COLO668 (cell line): ENCODE data around the gene PTPN14.

Experiments
- DNase-seq: peaks from one replicate; lab custom pipeline; 2025; ENCODE audit not compliant: unreplicated experiment; lab: John Stamatoyannopoulos, UW

The PTPN14 gene

DNA sequence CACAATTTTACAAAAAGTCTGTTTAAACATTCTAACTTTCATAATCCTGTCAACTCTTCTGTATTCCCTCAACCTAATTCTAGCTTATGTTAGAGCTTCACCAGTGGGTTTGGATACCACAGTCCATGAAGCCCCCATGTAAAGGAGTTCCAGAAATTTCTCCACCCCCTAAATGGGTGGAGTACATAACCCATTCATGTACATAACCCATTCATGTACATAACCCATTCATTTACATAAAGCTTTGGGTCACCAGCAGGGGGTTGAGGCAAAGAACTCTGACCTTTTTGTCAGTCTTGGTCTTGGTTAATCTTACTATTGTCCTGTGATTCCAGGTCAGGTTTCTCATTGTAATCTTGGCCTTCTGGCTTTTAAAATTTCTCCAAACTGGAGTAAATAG, 208.9 kb downstream of the PTPN14 start:
- no peak for DNase-seq

DNA sequence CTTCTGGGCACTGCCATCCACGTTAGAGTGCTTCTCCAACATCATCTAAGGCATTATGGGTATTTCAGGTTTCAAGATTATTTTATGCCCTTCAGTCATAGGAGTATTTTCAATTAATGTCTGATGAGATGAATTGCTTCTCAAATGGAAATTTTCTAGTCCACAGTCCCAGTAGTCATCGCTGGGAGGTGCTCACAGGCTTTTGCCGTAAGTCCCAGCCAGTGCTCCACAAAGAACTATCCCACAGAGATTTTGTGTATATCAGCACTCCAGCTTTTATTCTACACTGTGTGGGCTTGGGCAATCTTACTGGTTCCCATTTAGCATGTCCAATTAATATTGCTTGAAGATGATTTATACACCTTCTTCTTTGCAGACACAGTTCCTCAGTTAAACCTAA, 209.5 kb downstream of the PTPN14 start:
- no peak for DNase-seq

DNA sequence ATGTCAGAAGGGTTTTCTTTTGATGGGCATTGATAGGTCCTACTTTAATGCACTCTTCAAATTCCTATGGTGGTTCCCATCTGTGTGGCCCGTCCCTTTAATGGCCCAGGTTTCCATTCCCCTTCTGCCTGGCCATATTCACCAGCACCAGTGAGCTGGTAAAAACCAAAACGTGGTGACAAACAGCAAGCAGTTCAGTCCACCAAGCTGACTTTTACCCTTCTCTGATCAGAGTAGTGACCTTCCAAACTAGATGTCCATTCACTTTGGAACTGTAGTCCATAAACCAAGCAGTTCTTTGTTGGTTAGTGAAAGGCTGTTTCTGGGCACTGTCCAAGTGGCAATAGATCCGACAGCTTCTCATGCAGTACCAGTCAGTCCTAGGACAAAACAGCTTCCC, 209.9 kb downstream of the PTPN14 start:
- no peak for DNase-seq

DNA sequence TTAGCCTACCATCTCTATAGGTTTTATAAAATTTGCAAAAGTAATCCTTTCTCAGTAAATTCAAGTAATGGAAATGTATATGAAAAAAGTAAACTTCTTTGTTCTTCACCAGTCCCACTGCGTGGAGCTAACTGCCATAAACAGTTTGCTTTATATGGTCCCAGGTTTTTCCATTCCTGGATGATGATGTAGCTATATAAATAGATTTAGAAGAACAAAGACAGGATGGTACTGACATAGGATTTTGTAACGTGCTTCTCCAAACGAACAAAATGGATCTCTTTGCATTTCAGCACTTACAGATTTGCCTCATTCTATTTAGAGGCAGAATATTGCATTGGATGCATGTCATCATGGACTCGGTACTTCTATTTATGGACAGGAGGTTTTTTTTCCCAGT, 213.2 kb downstream of the PTPN14 start:
- DNase-seq, result no peak

DNA sequence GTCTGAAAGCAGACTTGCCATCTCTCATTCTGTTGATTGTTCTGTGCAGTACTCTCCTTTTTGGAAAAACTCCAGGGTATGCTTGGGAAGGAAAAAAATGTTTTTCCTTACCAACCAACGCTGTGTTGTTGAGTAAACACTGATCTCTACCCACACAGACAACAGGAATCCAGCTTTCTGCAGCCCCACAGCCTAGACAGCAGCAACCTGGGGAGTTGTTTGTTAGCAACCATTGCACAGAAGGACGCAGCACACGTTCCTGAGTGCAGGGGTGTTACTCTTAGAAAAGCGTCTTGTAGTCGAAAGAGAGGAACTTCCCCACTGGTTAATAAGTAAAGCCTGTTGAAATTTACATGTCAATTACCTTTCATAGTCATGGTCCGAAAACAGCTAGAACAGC, 213.9 kb downstream of the PTPN14 start:
- no peak for DNase-seq

DNA sequence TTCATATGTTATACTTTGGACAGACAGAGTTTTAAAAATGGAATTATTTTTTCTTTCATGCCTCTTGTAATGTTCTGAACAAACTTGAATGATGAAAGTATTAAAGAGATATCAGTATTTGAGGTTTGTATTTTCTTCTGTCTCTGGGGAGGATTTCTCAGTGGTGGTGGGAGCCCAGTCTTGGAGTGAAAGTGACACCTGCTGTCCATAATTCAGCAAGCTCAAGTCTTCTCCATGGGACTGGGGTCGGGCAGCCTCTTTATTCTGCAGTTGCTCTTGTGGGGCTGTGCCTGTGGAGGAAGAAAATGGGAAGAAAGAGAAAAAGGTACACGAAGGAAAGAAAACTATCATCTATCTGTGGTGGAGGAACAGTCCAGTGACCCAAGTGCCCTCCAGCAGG, 214.4 kb downstream of the PTPN14 start:
- no peak for DNase-seq

DNA sequence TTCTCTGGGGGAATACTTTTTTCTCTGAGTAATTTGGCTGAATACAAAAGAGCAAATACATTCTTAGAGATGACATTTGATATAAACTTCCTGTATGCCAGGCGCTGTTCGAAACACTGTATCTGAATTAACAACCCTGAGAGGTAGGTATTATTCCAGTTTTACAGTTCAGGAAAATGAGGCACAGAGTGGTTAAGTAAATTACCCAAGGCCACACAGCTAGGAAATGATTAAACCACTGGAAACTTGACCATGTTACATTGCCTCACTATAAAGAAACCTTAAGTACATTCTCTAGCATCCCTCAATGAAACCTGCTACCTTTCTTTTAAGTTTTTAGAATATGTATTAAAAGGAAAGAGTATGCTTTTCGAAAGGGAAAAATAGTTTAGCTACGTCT, 215.8 kb downstream of the PTPN14 start:
- no peak for DNase-seq

DNA sequence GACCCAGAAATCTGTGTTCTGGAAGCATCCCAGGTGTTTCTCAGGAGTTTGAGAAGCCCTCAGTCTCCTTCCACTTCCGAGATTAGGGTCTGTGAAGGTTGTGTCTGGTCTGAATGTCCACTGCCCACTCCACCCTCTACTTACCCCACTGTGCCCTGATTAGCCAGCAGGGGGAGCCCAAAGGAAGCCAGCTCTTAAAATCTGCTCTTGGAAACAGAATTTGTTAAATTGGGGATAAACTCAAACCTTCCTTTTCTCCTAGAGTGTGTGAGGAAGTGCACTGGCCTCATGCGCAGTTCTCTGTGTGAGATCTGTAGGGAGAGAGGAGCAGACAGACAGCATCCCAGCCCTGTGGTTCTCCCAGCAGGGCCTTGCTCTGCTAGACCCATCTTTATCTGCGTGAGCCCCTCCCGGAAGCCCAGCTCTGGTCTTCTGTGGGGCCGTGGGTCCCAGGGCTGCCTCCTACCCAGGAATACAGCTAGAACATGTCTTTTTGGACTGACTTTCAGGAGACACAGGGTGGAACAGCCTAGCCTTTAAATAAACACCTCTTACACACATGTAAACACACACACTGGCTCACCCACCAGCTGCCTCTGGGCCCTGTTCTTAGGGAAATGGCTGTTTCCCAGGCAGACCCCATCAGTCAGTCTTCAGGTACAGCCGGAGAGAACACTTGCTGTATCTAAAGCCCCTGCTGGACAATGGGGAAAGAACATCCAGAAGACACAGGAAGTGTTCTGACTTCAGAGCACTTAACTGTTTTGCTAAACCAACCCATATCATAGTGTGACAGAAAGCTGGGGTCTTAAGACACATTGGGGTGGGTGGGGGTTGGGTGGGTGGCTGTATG, 218.2 kb downstream of the PTPN14 start:
- peak; percentile 41 for DNase-seq

DNA sequence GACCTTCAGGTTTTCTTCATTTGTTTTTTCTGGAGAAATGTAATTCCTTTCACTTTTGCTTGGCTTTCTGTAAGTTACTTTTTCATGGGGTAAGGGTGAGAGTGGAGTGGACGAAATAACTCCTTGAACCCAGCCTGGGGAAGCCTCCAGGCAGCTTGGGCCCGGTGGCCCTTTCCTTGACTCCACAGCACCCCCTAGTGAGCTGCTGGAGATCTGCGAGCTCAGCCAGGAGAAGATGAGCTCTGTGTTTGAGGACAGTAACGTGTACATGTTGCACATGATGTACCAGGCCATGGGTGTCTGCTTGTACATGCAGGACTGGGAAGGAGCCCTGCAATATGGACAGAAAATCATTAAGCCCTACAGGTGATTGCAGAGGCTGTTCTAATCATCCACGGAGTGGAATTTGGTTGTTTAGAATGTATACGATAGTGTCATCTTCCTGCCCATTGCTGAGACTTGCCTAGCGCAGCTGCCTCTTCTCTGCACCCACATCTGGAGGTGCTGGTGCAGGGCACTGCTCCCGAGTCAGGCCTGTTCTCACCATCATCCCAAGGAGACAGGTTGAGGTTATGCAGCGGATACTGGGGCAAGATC, 219.5 kb downstream of the PTPN14 start:
- peak; percentile 54 for DNase-seq

DNA sequence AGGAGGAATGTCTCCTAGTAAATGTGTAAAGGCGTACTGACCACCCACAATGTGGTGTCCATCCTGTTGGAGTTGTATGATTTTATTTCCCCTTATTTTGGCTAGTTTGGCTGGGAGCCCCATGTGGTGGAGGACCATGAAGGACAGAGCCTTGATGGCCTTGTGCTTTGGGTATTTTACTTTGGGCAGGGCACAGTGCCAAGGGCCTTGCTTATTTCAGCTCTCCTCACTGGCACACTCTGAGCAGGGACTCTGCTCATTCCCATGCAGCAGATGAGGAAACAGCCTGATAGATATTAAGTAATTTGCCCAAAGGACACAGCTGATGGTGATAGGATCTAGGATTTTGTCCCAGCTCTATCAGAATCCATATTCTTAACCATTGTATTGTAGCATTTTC, 220.2 kb downstream of the PTPN14 start:
- DNase-seq, result no peak

DNA sequence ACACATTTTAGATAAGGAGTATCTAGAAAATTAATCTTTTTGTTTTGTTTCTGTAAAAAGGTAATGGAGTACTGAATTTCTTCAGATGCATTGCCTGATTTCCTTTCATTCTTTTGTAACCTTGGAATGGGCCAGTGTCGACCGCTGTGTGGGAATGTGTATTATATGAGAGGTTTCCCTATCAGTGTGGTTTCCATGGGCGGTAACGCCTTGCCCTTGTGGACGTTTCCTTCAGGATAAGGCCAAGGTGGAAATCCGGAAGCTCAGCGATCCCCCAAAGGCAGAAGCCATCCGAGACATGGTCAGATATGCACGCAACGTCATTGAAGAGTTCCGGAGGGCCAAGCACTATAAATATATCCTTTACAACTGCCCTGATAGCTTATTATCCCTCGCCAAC, 220.7 kb downstream of the PTPN14 start:
- no peak for DNase-seq

DNA sequence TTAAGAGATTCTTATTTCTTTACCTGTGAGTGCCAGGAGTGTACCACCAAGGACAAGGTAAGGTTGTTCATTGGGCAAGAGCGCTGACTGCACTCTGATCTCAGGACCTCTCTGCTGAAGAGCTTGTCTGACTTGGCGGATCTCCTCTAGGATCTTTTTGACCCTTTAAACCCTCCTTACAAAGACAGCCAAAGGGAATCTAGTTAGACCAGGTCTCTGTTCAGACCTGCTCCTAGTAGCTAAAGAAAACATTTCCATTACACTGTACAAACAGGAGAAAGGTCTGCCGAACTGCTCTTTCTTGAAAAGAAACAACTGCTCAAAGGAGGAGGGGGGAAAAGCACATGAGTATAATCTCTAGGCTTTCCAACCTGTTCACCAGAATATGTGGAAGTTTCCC, 221.2 kb downstream of the PTPN14 start:
- no peak for DNase-seq

DNA sequence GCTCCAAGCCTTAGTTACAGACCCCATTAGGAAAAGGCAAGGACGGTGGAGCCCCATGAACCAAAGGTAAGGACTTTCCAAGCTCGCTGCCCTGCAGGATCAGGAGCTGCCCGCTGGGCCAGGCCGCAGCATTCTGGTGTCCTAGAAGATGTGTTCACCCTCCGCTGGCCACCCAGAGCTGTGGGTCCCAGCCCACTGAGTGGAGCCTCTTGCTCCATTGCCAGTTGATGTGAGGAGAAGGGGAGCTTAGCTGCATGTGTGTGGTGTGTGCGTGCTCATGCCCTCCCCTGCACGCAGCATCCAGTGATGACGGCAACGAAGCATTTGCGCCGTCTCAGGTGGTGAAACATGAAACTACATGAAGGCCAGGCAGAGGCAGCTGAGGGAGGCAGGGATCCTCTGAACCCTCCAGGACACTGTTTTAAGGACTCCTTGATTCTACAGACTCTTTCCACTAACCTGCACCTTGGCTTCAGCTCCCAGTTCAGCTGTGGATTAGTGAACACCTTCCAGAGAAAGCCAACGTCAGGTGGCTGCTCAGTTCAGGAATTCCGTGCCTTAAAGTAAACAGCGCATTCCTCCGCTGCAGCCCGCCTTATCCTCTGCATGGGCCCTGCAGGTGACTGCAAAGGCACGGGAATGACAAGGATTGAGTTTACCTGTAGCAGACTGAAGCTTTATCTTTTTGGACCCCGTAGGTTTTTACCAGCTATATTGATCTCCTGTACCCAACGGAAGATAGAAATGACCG, 221.8 kb downstream of the PTPN14 start:
- no peak for DNase-seq

DNA sequence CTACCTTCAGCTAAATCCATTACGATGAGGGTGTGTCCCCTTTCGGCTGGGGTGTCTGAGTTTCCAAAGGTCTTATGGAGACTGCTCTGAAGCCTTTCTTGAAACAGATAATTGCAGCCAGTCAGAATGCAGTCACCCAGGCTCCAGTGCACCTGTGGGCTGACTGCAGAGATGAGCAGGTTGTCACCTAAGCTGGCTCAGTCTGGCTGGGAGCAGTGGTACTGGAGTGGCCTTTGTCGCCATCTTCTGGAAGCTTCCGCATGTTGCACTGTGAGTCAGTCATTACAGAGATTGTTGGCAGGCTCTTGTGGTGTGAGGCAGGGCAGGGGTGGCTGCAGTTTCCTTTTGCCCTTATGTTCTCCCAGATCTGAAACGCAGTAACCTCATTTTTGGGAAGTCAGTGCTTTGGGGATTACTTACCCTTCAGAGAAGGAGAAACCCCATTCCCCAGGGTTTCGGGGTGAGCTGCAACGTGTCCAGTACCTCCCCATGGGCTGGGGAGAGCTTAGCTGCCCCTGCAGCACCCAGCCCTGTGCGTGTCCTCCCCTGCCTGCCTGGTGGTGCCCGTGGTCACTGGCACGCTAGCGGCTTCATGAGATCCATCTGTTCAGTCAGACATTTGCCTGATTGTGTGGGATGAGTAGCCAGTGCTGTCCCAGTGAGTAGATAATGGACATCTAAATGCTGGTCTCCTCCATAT, 222.5 kb downstream of the PTPN14 start:
- DNase-seq, result peak; percentile 85

DNA sequence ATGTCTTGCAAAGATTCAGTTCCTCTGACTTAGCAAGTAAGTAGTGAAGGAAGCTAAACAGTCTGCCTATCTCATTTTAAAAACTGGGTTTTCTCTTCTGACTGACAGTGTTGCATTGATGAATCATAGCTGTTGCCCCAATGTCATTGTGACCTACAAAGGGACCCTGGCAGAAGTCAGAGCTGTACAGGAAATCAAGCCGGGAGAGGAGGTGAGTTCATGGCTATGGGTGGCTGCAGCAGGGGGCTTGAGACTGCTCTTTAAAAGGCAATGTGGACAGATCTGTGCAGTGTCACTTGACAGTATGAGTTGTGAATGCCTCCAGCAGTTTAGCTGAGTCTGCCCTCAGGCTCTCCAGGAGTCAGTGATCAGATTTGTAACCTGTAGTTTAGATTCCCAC, 223.9 kb downstream of the PTPN14 start:
- no peak for DNase-seq

DNA sequence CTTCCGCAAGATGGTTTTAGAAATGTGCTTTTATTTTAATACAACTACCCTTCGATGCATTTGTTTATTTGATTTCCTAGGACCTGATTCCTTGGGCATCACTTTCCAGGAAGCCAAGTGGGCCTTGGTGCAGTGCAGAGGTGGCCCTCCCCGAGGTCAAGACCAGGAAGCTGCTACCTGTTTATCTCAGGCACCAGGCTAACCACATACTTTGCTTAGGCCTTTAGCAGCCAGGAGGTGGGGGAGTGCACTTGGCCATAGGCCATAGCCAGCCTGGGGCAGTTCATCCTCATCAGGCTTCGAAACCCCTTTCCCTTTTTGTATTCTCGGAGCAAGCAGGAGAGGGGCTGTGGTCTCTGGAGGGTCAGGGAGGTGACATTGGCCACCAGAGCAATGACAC, 225.0 kb downstream of the PTPN14 start:
- no peak for DNase-seq

DNA sequence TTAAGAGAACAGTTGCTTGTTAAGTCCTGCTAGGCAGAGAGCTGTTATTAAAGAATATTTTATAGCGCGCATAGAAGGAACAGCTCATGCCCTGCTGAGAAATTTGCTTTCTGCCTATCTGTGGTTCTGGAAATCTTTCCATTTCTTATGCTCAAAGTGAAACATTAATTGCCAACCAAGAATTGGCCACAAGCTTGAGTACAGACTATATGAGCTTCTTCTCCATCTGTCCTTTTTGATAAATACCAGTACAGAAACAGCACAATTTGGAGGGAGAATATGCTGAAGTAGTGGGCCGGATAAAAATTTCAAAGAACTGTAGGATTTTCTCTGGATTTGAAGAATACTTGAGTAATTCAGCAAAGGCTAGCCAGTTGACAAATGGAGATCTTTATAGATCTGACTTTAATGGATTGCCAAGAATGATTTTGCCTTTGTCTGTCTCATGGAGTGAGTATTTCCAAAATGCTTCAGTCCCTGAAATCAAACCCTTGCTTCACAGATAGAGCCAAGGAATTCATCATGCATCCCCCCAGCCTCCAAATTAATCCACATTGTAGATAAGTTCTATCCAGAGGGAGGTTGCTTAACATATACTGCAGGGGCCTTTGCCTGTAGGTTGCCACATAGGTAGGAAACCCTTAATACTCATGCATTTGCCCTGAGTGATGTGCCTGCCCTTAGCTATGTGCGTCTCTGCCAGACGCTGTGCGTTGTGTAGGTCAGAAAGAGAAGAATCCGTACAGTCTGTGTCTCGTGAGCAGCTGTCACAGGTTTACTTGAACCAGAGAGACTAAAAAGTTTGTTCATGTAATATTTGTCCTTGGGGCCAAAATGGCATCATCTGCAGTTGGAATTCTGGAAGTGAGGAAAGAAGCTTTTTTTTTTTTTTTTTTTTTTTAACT, 226.3 kb downstream of the PTPN14 start:
- DNase-seq, result no peak

DNA sequence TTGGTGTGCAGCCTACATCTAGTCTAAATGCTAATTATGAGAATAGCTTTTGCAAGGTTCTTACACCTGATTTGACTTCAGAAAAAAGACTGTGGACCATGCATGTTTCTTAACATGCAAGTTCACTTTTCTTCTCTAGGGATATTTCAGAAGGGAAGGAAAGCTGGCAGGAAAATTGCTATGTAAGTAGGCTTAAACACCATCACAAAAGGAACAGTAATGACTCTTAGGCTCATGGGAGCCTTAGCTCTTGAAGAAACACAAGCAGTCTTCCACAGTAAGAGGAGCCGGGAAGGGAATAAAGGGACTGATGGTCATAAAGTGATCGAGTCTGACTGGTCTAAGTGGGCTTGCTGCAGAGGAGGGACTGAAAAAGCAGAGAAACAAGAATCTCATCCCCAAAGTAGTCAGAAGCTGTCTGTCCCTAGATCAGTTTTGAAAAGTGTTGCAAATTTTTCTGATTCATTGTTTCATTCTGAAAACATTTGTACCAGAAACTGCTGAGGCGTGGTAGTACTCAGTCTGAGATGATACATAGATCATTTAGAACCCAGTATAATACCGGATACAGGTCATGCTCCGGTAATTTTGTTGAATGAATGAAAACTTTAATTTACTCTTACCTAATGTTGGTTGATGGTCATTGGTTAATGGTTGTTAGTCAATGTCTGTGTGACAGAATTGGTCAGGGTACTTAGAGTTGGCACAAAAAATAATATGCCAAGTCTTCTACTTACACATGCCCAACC, 229.5 kb downstream of the PTPN14 start:
- no peak for DNase-seq

DNA sequence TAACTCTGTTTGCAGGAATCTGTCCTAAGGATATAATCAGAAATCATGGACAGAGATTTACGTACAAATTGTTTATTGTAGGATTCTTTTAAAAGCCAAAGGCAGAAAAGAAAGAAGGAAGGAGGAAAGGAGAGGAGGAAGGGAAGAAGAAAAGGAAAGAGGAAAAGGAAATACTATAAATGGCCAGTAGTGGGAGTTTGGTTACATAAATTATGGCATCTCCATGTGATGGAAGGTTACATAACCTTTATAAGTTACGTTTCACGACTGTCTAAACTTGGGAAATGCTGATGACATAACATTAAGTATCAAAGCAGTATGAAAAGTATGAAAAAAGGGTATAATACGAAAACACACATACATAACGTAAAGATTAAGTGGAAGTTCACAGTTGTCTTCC, 231.5 kb downstream of the PTPN14 start:
- DNase-seq, result no peak
